ENCODE data around the gene TSHZ2.

DNA sequence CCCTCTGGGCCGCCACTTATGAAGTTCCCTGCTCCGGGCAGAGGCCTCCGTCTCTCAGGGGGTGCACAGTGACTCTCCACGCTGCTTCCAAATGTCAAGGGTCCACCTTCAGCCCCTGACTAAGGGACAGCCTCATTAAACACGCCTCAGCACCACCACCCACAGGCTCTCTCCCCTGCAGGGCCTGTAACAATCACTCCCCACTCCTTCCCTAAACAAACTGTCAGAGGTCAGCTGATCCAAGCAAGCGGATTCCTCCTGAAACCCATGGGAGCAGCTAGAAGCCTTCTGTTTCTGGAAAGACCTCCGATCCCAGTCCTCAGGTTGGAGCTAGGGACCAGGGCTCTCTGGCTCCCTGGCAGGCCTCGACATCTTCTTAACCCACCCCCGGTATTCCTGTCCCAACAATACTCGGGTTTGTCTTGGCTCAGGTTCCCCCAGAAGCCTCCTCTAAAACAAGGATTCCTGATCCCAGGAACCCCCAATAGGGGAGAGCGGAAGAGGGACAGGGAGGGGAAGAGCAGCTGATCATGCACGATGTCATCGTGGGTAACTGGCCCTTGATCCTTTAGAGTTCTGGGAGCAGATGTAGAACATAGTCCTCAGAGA lies 440.5 kb downstream of the TSHZ2 start:
- TF ChIP-seq, protein P1, sequence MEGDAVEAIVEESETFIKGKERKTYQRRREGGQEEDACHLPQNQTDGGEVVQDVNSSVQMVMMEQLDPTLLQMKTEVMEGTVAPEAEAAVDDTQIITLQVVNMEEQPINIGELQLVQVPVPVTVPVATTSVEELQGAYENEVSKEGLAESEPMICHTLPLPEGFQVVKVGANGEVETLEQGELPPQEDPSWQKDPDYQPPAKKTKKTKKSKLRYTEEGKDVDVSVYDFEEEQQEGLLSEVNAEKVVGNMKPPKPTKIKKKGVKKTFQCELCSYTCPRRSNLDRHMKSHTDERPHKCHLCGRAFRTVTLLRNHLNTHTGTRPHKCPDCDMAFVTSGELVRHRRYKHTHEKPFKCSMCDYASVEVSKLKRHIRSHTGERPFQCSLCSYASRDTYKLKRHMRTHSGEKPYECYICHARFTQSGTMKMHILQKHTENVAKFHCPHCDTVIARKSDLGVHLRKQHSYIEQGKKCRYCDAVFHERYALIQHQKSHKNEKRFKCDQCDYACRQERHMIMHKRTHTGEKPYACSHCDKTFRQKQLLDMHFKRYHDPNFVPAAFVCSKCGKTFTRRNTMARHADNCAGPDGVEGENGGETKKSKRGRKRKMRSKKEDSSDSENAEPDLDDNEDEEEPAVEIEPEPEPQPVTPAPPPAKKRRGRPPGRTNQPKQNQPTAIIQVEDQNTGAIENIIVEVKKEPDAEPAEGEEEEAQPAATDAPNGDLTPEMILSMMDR (IDR thresholded peaks at IDR 0.05) = no peak
- TF ChIP-seq EZH2 (IDR thresholded peaks at IDR 0.05; ENCODE audit: borderline replicate concordance, insufficient read depth, low read depth, low read length, poor library complexity, severe bottlenecking) = no peak
